Activated CD8-positive, alpha-beta memory T cell treated with anti-CD3 and anti-CD28 coated beads for 4 hours (primary cell): ENCODE results near the gene MMP15.

Source experiments
- DNase-seq, 2 donors: peaks; one replicate each; pipeline ENCODE4 v3.0.0-alpha.2; 2020; ENCODE audit warnings: low read depth in 2 of 2

Gene MMP15

DNA sequence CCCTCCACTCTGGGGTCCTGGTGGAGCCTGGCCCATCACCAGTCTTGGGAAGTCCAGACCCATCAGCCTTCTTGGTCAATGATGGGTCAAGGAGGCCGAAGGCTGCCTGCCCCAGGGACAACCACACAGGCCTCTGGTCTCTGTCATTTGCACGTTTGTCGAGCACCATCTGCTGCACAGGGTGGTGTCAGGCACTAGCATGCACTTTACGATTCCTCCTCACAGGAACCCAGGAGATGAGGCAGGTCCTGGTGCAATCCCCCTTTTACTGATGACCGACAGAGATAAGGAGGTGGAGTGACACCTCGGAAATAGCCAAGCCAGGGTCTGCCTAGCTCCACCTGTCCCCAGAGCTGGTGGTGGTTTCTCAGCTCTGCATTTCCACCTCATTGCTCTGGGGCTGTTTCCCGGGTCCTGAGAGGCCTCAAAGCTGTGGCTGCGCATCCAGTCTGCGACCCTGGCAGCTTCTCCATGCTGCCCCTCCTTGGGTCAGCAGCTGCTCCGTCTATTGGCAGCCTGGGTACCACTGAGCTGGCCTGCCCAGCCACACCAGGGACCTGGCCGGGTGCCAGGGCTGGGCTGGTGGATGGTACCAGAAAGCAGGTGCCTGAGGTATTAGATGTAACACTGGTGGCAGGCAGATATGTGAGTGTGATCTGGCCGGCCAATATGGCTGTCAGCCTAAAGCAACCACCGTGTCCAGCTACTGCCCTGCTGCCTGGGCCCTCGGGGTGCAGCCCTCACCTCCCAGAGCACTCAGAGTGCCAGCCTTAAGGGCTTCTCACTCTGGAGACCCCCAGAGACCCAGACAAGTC lies 10.0 kb downstream of the MMP15 start:
- no peak for DNase-seq

DNA sequence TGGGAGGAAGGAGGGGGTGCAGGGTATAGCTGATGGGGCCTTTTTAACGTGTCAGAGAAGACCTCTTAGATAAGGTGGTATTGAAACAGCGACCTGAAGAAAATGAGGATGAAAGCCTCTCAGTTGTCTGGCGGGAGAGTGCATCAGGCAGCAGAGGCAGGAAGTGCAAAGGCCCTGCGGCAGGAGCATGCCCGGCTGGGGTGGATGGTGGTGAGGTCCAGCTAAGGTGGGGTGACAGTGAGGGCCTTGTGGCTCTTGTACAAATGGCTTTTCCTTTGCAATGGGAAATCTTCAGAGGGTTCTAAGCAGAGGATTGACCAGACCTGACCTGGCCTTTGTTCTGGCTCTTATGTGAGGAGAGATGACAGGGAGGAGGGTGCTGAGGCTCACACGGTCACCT lies 11.4 kb downstream of the MMP15 start:
- no peak for DNase-seq

DNA sequence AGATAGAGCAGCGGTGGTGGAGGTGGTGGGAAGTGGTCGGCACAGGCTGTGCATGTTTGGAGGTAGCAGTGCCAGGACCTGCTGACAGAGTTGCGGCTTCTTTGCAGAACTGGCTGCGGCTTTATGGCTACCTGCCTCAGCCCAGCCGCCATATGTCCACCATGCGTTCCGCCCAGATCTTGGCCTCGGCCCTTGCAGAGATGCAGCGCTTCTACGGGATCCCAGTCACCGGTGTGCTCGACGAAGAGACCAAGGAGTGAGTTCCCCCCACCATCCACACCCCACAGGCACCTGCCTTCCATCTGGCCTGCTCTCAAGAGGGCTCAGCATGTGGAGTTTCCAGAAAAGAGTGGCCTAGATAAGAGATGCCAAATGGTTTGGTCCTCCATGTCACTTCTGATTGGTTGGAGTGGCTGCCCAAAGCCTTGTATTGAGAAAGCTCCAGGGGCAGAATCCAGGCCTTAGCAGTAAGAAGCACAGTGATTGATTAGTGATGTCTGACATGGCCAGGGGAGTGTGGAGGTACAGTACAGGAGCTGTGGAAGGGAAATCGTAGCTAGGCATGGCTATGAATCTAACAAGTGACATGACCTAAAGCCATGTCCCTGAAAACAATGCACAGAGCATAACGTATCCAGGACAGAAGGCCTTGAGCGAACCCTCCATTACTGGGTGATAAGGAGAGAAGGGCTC lies 12.0 kb downstream of the MMP15 start:
- DNase-seq: no peak

DNA sequence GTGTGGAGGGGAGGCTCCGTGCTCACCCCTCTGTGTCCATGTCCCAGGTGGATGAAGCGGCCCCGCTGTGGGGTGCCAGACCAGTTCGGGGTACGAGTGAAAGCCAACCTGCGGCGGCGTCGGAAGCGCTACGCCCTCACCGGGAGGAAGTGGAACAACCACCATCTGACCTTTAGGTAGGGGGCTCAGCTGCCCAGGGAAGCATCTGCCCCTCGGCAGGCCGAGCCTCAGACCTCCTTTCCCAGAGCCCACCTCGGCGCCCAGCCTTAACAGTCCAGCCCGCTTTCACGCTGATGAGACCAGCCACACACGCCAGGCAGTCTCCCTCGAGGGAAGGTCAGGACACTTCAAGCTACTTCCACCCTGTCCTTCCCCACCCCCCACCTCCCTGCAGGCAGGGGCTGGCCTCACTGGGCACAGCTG lies 12.7 kb downstream of the MMP15 start:
- no peak for DNase-seq

DNA sequence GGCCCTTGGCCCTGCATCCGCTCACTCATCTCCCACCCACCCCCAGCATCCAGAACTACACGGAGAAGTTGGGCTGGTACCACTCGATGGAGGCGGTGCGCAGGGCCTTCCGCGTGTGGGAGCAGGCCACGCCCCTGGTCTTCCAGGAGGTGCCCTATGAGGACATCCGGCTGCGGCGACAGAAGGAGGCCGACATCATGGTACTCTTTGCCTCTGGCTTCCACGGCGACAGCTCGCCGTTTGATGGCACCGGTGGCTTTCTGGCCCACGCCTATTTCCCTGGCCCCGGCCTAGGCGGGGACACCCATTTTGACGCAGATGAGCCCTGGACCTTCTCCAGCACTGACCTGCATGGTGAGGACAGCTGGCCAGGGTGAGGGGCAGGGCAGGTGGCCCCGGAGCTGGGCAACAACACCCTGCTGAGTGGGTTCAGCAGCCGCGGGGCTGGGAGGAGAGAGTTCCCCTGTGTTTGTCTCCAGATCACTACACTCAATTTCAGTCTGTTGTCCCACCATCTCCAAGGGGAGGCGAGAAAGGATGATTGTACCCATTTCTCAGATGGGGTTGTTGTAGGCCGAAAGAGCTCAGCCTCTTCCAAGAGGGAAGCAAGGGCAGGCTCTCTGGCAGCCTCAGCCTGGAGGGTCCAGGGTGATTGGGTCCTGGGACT lies 14.4 kb downstream of the MMP15 start:
- no peak for DNase-seq

DNA sequence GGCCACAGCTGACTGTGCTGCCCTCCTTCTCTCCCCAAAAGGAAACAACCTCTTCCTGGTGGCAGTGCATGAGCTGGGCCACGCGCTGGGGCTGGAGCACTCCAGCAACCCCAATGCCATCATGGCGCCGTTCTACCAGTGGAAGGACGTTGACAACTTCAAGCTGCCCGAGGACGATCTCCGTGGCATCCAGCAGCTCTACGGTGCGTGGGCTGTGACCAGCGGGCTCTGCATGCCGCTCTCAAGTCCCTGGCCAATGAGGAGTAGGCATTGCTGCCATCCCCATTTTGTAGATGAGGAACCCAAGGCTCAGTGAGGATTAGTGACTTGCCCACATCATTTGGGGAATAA lies 14.9 kb downstream of the MMP15 start:
- DNase-seq: no peak

DNA sequence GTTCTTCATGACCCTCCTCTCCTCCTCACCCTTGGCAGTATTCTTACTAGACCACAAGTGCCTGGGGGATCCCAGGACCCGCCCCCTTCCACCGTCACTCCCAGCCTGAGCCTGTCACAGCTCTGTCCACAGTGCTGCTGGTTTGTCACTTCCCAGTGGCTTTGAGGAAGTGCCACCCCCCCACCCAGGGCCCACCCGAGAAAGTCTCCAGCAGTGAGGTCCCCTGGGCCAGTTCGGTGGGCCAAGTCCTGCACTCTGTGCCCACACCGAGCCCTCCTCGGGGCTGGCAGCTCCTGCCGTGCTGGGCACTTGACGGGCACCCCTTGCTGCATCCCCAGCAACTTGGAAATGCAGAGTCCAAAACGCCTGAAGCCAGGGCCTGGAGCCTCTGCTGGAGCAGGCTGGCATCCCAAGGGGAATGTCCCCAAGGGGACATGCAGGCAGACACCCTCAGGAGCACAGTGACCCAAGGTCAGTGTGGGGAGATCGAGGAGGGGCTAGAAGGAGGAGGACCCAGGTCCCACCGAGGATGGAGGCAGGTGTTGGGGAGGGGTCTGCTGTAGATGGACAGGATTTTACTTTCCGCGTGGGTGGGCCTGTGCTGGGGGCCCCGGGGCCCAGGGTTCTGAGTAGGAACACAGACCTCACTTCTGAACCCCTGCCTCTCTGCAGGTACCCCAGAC lies 15.5 kb downstream of the MMP15 start:
- DNase-seq: no peak

DNA sequence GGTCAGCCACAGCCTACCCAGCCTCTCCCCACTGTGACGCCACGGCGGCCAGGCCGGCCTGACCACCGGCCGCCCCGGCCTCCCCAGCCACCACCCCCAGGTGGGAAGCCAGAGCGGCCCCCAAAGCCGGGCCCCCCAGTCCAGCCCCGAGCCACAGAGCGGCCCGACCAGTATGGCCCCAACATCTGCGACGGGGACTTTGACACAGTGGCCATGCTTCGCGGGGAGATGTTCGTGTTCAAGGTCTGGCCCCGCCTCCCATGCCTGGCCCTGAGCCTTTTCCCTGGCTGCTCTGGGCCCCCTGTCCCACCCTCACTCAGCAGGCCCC lies 16.0 kb downstream of the MMP15 start:
- no peak for DNase-seq

DNA sequence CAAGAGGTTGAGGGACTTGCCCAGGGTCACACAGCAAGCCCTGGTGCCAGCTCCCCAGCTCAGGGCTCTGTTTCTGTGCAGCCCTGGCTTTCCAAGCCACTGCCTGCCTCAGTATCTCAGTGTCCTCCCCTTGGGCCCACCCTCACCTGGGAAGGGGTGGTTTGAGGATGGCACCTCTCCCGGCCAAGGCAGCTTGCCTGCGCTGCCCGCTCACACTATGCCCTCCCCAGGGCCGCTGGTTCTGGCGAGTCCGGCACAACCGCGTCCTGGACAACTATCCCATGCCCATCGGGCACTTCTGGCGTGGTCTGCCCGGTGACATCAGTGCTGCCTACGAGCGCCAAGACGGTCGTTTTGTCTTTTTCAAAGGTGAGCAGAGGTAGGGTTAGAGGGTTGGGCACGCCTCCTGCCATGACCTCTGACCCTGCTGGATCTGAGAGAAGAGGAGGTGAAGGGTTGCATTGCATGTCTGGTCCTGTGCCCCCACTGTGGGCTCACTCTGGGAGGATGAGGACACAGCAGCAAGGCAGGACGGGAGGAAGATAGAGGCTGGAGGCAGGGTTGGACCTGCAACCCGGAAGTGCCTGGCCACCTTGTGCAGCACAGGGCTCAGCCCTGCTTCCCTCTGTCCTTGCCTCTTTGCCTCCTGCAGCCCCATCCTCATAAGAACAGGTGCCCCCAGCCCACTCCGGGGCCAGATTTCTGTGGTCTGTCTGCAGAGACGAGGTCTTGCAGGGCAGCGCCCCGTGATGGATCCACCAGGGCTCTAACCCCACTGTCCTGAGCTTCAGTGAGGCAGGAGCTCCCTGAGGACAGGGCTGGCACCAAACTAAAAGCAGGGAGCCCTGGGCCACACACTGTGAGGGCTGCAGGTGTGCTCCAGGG lies 16.7 kb downstream of the MMP15 start:
- no peak for DNase-seq

DNA sequence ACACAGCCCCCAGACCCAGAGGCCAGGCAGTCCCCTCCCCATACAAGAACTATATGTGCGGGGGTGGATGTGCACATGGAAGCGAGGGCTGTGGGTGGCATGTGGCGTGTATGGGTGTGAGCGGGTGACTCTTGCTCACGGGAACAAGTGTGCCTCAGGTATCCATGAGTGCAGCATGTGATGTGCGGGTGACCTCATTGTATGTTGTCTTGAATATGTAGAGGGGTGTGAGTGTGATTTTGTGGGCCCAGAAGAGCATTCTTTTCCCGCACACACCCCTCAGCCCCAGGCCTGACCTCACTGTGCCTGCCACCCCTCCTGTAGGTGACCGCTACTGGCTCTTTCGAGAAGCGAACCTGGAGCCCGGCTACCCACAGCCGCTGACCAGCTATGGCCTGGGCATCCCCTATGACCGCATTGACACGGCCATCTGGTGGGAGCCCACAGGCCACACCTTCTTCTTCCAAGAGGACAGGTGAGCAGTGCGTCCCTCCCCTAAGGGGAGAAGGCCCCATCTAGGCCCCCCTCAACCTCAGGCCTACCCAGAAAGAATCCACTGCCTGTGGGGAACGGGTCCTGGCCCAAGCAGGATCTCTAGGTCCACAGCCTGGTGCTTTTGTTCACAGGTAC lies 17.4 kb downstream of the MMP15 start:
- no peak for DNase-seq

DNA sequence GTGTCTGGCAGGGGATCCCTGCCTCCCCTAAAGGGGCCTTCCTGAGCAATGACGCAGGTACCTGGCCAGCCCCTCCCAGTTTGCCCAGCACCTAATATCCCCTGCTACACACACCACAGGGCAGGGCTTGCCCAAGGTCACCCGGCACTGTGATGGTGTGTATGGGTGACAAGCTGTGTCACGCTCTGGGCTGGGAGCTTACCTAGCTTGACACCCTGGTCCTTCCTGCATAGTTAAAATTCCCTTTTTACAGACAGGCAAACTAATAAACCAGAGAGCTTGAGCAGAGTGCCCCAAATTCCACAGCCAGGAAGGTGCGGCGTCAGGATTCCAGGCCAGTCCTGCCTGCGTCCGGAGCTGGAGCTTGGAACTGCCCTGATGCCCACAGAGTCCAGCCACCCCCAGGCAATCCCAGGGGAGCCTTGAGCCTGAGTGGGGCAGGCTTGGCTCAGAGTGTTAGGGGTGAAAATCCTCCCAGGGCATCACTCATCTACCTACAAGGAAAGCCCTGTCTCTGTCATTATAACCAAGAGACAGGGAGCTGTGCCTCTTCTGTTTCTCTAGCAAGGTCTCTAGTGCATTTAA lies 18.1 kb downstream of the MMP15 start:
- no peak for DNase-seq

DNA sequence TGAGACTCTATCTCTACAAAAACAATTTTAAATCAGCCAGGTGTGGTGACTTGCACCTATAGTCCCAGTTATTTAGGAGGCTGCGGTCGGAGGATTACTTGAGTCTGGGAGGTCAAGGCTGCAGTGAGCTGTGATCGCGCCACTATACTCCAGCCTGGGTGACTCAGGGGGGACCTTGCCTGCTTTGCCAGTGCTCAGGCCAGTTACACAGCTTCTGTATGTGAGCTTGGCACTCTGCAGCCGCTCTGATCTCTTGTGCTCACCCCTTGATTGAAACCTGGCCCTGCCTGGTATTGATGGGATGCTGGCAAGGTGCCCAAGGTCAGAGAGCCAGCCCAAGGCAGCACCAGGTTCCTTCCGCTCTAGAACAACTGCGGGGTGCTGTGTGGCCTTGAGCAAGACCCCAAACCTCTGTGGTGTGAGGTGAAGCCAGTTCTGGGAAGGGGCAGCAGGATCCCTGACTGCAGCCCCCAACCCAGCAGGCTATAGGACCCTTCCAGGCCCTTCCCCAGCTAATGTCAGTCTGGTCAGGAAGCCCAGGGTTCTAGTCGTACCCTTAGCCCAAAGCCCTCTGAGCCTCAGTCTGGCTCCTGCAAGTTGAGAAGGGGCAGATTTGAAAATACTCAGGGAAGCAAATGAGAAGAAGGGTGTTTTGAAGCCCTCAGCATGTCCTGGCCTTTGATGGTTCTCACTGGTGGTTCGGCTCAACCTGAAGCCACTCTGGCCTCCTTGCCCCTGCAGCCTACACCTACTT lies 18.9 kb downstream of the MMP15 start:
- DNase-seq: no peak

DNA sequence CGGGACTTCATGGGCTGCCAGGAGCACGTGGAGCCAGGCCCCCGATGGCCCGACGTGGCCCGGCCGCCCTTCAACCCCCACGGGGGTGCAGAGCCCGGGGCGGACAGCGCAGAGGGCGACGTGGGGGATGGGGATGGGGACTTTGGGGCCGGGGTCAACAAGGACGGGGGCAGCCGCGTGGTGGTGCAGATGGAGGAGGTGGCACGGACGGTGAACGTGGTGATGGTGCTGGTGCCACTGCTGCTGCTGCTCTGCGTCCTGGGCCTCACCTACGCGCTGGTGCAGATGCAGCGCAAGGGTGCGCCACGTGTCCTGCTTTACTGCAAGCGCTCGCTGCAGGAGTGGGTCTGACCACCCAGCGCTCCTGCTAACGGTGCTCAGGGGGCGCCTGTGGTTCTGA lies 19.5 kb downstream of the MMP15 start:
- DNase-seq: no peak

DNA sequence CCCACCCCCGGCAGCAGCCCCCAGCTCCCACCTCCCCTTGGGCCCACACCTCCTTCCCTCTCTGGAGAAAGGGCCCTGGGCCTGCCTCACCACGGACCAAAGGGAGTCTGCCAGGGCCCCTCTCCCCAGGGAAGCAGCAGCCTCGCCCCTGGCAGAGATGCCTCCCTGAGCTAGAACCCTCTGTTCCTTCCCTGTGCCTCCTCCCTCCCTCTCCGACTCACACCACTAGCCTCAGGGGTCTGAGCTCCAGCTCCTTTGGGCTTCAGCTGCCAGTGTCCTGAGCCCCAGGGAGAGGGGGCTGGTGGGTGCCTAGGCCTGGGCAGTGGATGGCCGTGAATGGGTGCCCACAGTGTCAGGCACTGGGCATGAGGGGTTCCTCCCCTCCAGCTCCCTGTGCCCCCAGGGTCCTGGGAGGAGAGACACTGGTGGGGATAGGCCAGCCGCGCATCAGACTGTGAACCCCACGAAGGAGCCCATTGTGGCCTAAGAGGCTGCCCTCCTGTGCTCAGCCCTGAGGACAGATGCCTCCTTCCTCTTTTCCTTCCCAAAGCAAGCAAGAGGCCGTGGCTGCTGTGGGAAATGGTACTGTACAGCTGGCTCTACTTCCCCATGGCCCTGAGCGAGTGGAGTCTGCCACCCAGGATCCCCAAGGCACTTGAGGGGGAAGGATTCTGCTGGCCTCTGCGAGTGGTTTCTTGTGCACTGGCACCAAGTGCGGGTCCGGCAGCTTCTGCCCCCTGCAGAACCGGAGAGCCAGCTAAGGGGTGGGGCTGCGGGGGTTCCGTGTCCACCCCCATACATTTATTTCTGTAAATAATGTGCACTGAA lies 20.7 kb downstream of the MMP15 start:
- no peak for DNase-seq

DNA sequence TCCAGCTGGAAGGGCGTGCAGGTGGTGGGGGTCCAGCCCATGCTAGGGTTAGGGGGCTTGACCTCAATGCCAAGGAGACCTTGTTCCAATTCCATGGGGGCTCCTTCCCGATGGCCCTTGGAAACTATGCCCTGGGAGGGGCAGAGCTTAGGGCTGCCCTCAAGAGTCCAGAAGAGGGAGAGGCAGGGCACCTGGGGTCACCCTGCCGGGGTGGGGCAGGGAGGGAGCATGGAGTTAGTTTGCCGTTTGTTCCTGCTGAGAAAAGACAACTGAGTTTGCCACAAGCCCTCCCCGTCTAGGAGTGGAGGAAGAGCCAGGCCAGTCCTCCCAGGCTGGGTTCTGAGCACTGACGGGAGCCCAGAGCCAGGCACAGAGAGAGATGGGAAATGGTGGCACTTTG lies 21.4 kb downstream of the MMP15 start:
- no peak for DNase-seq

DNA sequence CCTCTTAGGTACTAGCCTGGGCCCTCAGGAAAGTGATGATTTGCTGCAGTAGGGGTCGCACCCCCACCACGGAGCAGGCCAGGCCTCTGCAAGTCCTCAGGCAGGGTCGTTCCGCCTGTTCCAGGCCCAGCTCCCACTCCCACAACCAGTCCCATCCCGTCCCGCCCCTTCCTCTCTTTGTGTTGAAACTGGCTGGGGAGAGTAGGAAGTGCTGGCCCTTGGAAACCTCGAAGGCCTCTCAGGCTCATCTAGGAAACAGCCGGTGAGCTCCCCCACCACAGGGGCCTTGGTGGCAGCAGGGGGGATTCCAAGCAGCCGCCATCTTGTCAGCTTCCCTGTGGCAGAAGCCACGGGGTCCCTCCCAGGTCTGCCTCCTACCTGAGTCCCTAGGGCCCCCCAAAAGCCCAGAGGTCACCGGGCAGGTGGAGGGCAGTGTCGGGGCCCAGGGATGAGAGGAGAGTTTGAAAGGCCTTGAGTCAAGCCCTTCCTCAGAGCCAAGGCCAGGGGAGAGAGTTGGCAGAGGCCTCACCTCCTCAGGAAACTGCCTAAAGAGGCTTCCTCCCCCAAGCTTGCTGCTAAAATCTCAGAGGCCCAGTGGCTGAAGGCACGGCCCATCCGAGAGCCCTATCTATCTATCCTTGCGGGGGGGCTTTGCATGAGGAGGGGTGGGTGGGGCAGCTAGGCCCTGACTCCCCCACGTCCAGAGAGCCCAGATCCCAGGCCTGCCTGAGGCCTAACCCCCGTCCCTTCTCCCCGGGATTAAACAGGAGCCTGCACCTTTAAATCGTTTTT lies 22.2 kb downstream of the MMP15 start:
- no peak for DNase-seq

DNA sequence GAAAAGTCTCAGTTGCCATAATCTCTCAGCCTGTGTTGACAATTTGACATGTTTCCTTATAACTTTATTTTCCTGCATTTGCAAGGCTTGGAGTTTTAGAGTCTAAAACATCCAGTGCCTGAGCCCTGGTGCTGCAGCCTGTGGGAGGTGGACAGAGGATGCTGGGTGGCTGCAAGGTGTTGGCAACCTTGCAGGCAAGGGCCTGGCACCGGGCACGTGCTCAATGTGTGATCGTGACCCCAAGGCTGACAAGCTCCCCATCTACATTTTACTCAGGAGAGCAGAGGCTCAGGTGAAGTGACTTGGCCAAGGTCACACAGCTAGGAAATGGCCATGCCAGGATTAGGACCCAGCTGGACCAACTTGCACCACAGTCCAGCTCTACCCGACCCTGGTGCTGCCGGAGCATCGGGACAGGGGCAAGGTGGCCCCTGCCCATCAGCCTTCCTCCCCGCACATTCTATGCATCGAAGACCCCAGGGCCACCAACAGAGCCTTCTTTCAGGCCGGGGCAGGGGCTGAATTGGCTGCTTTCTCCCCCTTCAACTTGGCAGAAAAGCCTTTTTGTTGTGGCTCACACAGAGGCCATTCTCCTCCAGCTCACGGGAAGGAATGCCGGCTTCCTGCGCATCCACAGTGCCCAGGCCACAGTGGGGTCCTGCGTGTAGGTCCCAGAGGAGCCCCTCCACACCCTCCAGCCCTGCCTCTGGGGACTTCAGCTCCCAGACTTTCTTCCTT lies 23.1 kb downstream of the MMP15 start:
- no peak for DNase-seq
